B cell (primary cell): ENCODE measurements around the gene RTN4RL2. TPM values are rescaled to one million over a fixed set of nuclear protein-coding genes. Genes with fewer than 3 reads are reported as not detected.

ENCODE experiments used
- ATAC-seq: fragments of 200-7000 bp; cut with Tn5 transposase; one replicate; pipeline ENCODE4 v1.10.0; 2021; ENCODE audit warnings: low read depth, mild to moderate bottlenecking, moderate number of reproducible peaks, moderate library complexity
- CTCF ChIA-PET: fragments of 350-600 bp; sonication (Branson Sonifier 250); formaldehyde crosslinking; loops from one replicate; lab custom pipeline; 2021; ENCODE audit warnings: antibody characterized with exemption, inconsistent platforms; lab: Charles Lee
- POLR2A ChIA-PET: fragments of 350-600 bp; sonication (Branson Sonifier 250); formaldehyde crosslinking; loops from one replicate; lab custom pipeline; 2021; ENCODE audit warnings: antibody characterized with exemption; lab: Charles Lee
- DNase-seq: peaks from one replicate; pipeline ENCODE4 v3.0.0; 2013
- H2AFZ ChIP-seq: 2 replicates; pipeline ENCODE4 v1.6.1; 2012; ENCODE audit warnings: mild to moderate bottlenecking, low read depth, low read length; ENCODE audit not compliant: insufficient read depth, poor library complexity, severe bottlenecking
- H3K27ac ChIP-seq, 2 donors: 1 replicate in 1 of 2; 2 replicates in 1 of 2; pipeline ENCODE4 v1.5.1; 2012 to 2013; ENCODE audit warnings: low read length in 2 of 2, mild to moderate bottlenecking in 2 of 2, moderate library complexity in 1 of 2
- H3K27me3 ChIP-seq, 4 experiments: fragments of 200-600 bp in 1 of 4; sonication (generic) in 1 of 4; replicated peaks in 1 of 4; 1 replicate in 2 of 4; 2 replicates in 2 of 4; pipeline versions ENCODE4 v1.6.1 to v1.7.0; 2013 to 2016; ENCODE audit warnings: low read length in 3 of 4, mild to moderate bottlenecking in 2 of 4, mixed read lengths in 1 of 4, moderate library complexity in 1 of 4; ENCODE audit not compliant: insufficient read depth in 4 of 4, control insufficient read depth in 3 of 4; ENCODE audit errors: control extremely low read depth in 1 of 4
- H3K36me3 ChIP-seq, 2 experiments: replicated peaks in 1 of 2; 1 replicate in 1 of 2; 2 replicates in 1 of 2; pipeline versions ENCODE4 v1.6.1 to v1.7.1; 2013; ENCODE audit warnings: low read length in 1 of 2; ENCODE audit not compliant: insufficient read depth in 2 of 2, control insufficient read depth in 1 of 2; ENCODE audit errors: control extremely low read depth in 1 of 2, extremely low read depth in 1 of 2
- H3K4me1 ChIP-seq, 2 donors: fragments of 200-600 bp in 1 of 2; sonication (generic) in 1 of 2; 1 replicate in 1 of 2; 2 replicates in 1 of 2; pipeline versions ENCODE4 v1.5.1 to v1.6.1; 2013 to 2017; ENCODE audit warnings: low read length in 2 of 2; ENCODE audit not compliant: control insufficient read depth in 2 of 2, insufficient read depth in 2 of 2
- H3K4me2 ChIP-seq: replicated peaks from 2 replicates; pipeline ENCODE3; 2012; ENCODE audit warnings: mild to moderate bottlenecking, low read depth, low read length; ENCODE audit not compliant: poor library complexity, severe bottlenecking
- H3K4me3 ChIP-seq, 5 experiments: fragments of 200-600 bp in 1 of 5; sonication (generic) in 1 of 5; 1 replicate in 3 of 5; 2 replicates in 2 of 5; pipeline versions ENCODE4 v1.5.1 to v1.7.0; 2011 to 2016; ENCODE audit warnings: low read length in 4 of 5, mild to moderate bottlenecking in 4 of 5, low read depth in 2 of 5, control low read depth in 1 of 5, moderate library complexity in 1 of 5; ENCODE audit not compliant: insufficient read depth in 1 of 5; ENCODE audit errors: control extremely low read depth in 1 of 5, extremely low read depth in 1 of 5
- H3K79me2 ChIP-seq: fragments of 200-600 bp; sonication (generic); one replicate; pipeline ENCODE4 v1.6.0; 2016; ENCODE audit warnings: low read length; ENCODE audit not compliant: control insufficient read depth, insufficient read depth
- H3K9ac ChIP-seq: fragments of 200-600 bp; sonication (generic); 2 replicates; pipeline ENCODE4 v1.6.1; 2017; ENCODE audit warnings: mild to moderate bottlenecking, low read length, moderate library complexity
- H3K9me3 ChIP-seq, 3 donors: one replicate each; pipeline versions ENCODE4 v1.6.1 to v1.7.1; 2013; ENCODE audit warnings: low read length in 2 of 3; ENCODE audit not compliant: control insufficient read depth in 2 of 3, insufficient read depth in 1 of 3; ENCODE audit errors: control extremely low read depth in 1 of 3
- H4K20me1 ChIP-seq: 2 replicates; pipeline ENCODE4 v1.6.0; 2012; ENCODE audit warnings: mild to moderate bottlenecking, low read length; ENCODE audit not compliant: insufficient read depth, control insufficient read depth, poor library complexity, severe bottlenecking
- H3K27ac Mint-ChIP-seq: one replicate; pipeline ENCODE4 v1.8.0; 2021; ENCODE audit warnings: mixed read lengths
- H3K27me3 Mint-ChIP-seq: one replicate; pipeline ENCODE4 v1.8.0; 2021; ENCODE audit warnings: mixed read lengths
- H3K4me1 Mint-ChIP-seq: one replicate; pipeline ENCODE4 v1.8.0; 2021; ENCODE audit warnings: mixed read lengths
- H3K4me3 Mint-ChIP-seq: one replicate; pipeline ENCODE4 v1.8.0; 2021; ENCODE audit warnings: mixed read lengths
- H3K9me3 Mint-ChIP-seq: one replicate; pipeline ENCODE4 v1.8.0; 2022; ENCODE audit warnings: mixed read lengths; ENCODE audit not compliant: insufficient read depth
- EZH2 ChIP-seq: IDR thresholded peaks from 2 replicates; pipeline ENCODE4 v1.6.1; 2012; ENCODE audit warnings: borderline replicate concordance, low read depth, mild to moderate bottlenecking, moderate library complexity, low read length; ENCODE audit not compliant: insufficient read depth, poor library complexity, severe bottlenecking
- WGBS: methylation state at CpG from one replicate; pipeline ENCODE4 v1.1.5; 2013; ENCODE audit warnings: missing lambda C conversion rate; ENCODE audit not compliant: insufficient coverage; 5-methylcytosine and 5-hydroxymethylcytosine counted together
- intact Hi-C: fragments of 100-400 bp; cut with micrococcal nuclease; formaldehyde crosslinking; loops from one replicate; pipeline ENCODE4 v1.10.0; 2022
- polyA plus RNA-seq: library from polyadenylated mRNA; depleted of rRNA; stranded (reverse); fragments of >200 nt; gene quantifications from 2 replicates; pipeline ENCODE4 v1.2.3, GENCODE V29; 2012
- total RNA-seq, 2 donors: library from RNA; stranded (reverse); fragments of 120-200 nt in 1 of 2; gene quantifications; 1 replicate in 1 of 2; 2 replicates in 1 of 2; pipeline versions ENCODE4 v1.2.3 to v1.2.4, GENCODE V29; 2013 to 2022
- TF ChIP-seq, protein P1 (sequence below): fragments of 200-600 bp; IDR thresholded peaks from one replicate; pipeline ENCODE4 v1.8.0; 2022; ENCODE audit warnings: antibody characterized with exemption, mild to moderate bottlenecking

RTN4RL2 gene
- total and polyA plus RNA-seq, 2 donors (not counting 1 experiment from before 2014, with no cell fraction given), result 0.12 to 0.13 TPM

DNA sequence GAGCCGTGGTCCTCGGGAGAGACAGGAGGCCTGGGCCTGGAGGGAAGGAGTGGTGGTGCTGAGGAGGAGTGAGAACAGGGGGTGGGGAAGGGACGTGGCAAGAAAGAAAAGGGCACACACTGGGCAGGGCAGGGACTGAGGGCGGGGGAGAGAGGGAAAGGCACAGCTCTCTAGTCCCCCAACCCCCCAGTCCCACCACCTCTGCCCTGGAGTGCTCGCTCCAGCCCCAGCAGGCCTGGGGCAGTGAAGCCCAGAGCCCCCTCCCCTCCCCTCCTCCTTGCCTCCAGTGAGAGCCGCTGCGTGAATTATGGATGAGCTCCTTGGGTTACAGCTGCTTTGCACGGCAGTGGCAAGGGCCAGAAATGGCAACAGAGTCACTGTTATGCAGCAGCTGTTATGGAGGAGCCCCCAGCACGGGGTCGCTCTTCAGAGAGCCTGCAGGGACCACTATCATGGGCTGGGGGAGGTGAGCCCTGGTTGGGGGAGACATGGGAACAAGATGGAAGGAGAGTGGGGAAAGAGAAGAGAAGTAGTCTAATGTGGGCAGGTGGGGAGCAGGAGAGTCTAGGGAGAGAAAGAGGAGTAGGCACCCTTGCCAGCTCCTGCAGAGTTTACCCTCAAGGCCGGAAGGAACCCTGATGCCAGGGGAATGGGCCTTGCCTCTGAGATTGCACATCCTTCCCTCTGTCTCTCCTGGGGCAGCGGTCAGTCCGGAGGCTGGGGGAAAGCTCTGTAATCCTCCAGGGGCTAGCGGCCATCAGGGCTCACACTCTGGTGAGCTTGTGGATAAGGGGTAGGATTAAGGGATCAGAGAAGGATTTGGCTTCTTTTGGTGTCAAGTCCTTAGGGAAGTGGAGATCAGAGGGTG lies 3.6 kb downstream of the RTN4RL2 start:
- WGBS, result 90% methylated on average over 12 of the region's 14 CpGs
- Histone ChIP-seq H3K4me2 (no peak overlapping the region), H2AFZ (no peak overlapping the region), H3K9me3 (peaks cover 0 to 13% (median 0%) of the 10 kb centered on the region in 3 donors), H3K4me3 (no peak overlapping the region), H3K27ac (no peak overlapping the region), H3K27me3 (peaks cover 0 to 25% (median 16%) of the 10 kb centered on the region in 4 experiments), H3K79me2 (no peaks in the 10 kb centered on the region), H3K4me1 (peaks cover 20 to 21% of the 10 kb centered on the region in 2 donors), H3K9ac (no peak overlapping the region), H4K20me1 (peaks cover 8% of the 10 kb centered on the region), H3K36me3 (no peaks in the 10 kb centered on the region)
- Mint-ChIP-seq H3K27ac (no peak overlapping the region), H3K27me3 (peaks cover 22% of the 10 kb centered on the region), H3K4me3 (no peak overlapping the region), H3K9me3 (no peaks in the 10 kb centered on the region), H3K4me1 (peaks cover 17% of the 10 kb centered on the region)
- intact Hi-C loops, result no loop called here
- TF ChIP-seq, protein P1, sequence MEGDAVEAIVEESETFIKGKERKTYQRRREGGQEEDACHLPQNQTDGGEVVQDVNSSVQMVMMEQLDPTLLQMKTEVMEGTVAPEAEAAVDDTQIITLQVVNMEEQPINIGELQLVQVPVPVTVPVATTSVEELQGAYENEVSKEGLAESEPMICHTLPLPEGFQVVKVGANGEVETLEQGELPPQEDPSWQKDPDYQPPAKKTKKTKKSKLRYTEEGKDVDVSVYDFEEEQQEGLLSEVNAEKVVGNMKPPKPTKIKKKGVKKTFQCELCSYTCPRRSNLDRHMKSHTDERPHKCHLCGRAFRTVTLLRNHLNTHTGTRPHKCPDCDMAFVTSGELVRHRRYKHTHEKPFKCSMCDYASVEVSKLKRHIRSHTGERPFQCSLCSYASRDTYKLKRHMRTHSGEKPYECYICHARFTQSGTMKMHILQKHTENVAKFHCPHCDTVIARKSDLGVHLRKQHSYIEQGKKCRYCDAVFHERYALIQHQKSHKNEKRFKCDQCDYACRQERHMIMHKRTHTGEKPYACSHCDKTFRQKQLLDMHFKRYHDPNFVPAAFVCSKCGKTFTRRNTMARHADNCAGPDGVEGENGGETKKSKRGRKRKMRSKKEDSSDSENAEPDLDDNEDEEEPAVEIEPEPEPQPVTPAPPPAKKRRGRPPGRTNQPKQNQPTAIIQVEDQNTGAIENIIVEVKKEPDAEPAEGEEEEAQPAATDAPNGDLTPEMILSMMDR, result no peak
- TF ChIP-seq EZH2, result no peak
- DNase-seq, result no peak
- ATAC-seq, result no peak
- ChIA-PET CTCF (interaction anchor here (0.8 to 9.6 kb wide), 5 partner anchors 13 to 64 kb away, joined by 3 to 348 read pairs (median 4); partner anchors contain the start of gene TIMM10), POLR2A (no interaction called here)
